Measurements from ENCODE around the gene TMLHE. TPM values are rescaled to one million over a fixed set of nuclear protein-coding genes. Genes with fewer than 3 reads are reported as not detected.

The TMLHE gene
- polyA plus RNA-seq, 1 donor from 2014 or later = 11.9 TPM

Other genes starting within 250 kb of the TMLHE start
- gene F8A2, start 230.9 kb downstream of the TMLHE start, polyA plus RNA-seq = not detected
- 2.5 TPM for gene F8A3, start 154.3 kb downstream of the TMLHE start, polyA plus RNA-seq
- not detected for gene SPRY3, start 366 bp downstream of the TMLHE start, polyA plus RNA-seq